Measurements from ENCODE around the gene RAB35. TPM values are rescaled to one million over a fixed set of nuclear protein-coding genes. Genes with fewer than 3 reads are reported as not detected.

The RAB35 gene
- total and polyA plus RNA-seq, 9 of the 15 experiments (the other 6 are each of a cell fraction or from before 2014, with no cell fraction given): 0.65 to 76.3 (median 38.9) TPM

- Histone ChIP-seq H3K4me1 (replicated peaks in 1 of 2; ENCODE audit: control insufficient read depth in 2 of 2, insufficient read depth in 2 of 2, low read length in 2 of 2) (no peaks in the 10 kb centered on the region), H3K27ac (ENCODE audit: extremely low read depth, low read depth, low read length) (no peak overlapping the region), H3K36me3 (ENCODE audit: control insufficient read depth, insufficient read depth, low read length) (peaks cover 93% of the 10 kb centered on the region), H2AFZ (ENCODE audit: low read depth, low read length) (no peak overlapping the region), H3K9me3 (replicated peaks; ENCODE audit: control insufficient read depth, insufficient read depth, low read depth, low read length) (no peaks in the 10 kb centered on the region), H4K20me1 (replicated peaks; ENCODE audit: control insufficient read depth, insufficient read depth, low read length) (peaks cover 12% of the 10 kb centered on the region; the same call in 1 of the 2 replicates), H3K9me1 (ENCODE audit: control insufficient read depth, insufficient read depth, low read length) (no peaks in the 10 kb centered on the region), H3K9ac (ENCODE audit: insufficient read depth in 1 of 2, low read depth in 2 of 2, low read length in 2 of 2) (0 out of 4 replicates have a peak overlapping the region, but pooled peaks of 1 of the 2 experiments have one; percentile 56), H3K27me3 (ENCODE audit: control insufficient read depth in 2 of 2, insufficient read depth in 2 of 2, low read length in 2 of 2) (no peaks in the 10 kb centered on the region), H3K4me3 (no peak overlapping the region), H3K79me2 (ENCODE audit: control insufficient read depth, insufficient read depth, low read length) (no peaks in the 10 kb centered on the region), H3K4me2 (ENCODE audit: insufficient read depth, low read length) (no peak overlapping the region)
- BruUV-seq (replicated peaks): no TSS peak
- CTCF ChIA-PET (ENCODE audit: low intra/inter-chr PET ratio): no interaction called here
- FAIRE-seq: no peak
- POLR2A ChIA-PET: interaction anchor here (1.2 kb wide), 1 partner anchor 37 kb away, joined by 3 read pairs; no protein-coding TSS in a partner anchor
- DNase-seq (ENCODE audit: extremely low read depth in 1 of 4, low spot score in 3 of 4): no peak
- in situ Hi-C loops (cut with MboI): no loop called here
- WGBS (ENCODE audit: insufficient coverage, low coverage, missing lambda C conversion rate): 96% methylated on average over 19 of the region's 22 CpGs
- intact Hi-C loops (cut with micrococcal nuclease): no loop called here
- ATAC-seq: no peak
- TF ChIP-seq POLR2A (conservative IDR thresholded peaks at IDR 0.05) (no peak), ZNF79 (CRISPR knock-in tag; IDR thresholded peaks at IDR 0.05; ENCODE audit: low read depth) (no peak), TCF7 (IDR thresholded peaks at IDR 0.05; ENCODE audit: borderline replicate concordance) (no peak), NR3C1 (CRISPR knock-in tag; IDR thresholded peaks at IDR 0.05) (no peak), PTBP1 (IDR thresholded peaks at IDR 0.05; ENCODE audit: low read depth, low read length) (no peak), ZNF408 (CRISPR knock-in tag; IDR thresholded peaks at IDR 0.05; ENCODE audit: low read depth) (no peak), PHB2 (IDR thresholded peaks at IDR 0.05; ENCODE audit: low read depth) (no peak), XRCC4 (IDR thresholded peaks at IDR 0.05; ENCODE audit: extremely low read depth, insufficient read depth, insufficient read length) (no peak), THAP7 (CRISPR knock-in tag; IDR thresholded peaks at IDR 0.05) (no peak), DMBX1 (CRISPR knock-in tag; IDR thresholded peaks at IDR 0.05; ENCODE audit: borderline replicate concordance) (no peak), POLR2G (IDR thresholded peaks at IDR 0.05; ENCODE audit: low read depth, low read length) (0 out of 2 replicates have a peak, but pooled peaks have one; percentile 27), POLR2AphosphoS5 (IDR thresholded peaks at IDR 0.05; ENCODE audit: control insufficient read depth, insufficient read depth, low read depth, low read length) (0 out of 2 replicates have a peak, but pooled peaks have one; percentile 17), RFX7 (CRISPR knock-in tag; IDR thresholded peaks at IDR 0.05) (no peak), NR1H2 (CRISPR knock-in tag; IDR thresholded peaks at IDR 0.05) (no peak), TRIM28 (IDR thresholded peaks at IDR 0.05) (no peak)
- TF ChIP-seq, protein P1, sequence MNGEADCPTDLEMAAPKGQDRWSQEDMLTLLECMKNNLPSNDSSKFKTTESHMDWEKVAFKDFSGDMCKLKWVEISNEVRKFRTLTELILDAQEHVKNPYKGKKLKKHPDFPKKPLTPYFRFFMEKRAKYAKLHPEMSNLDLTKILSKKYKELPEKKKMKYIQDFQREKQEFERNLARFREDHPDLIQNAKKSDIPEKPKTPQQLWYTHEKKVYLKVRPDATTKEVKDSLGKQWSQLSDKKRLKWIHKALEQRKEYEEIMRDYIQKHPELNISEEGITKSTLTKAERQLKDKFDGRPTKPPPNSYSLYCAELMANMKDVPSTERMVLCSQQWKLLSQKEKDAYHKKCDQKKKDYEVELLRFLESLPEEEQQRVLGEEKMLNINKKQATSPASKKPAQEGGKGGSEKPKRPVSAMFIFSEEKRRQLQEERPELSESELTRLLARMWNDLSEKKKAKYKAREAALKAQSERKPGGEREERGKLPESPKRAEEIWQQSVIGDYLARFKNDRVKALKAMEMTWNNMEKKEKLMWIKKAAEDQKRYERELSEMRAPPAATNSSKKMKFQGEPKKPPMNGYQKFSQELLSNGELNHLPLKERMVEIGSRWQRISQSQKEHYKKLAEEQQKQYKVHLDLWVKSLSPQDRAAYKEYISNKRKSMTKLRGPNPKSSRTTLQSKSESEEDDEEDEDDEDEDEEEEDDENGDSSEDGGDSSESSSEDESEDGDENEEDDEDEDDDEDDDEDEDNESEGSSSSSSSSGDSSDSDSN (IDR thresholded peaks at IDR 0.05; ENCODE audit: borderline replicate concordance in 1 of 2, low read depth in 2 of 2, low read length in 2 of 2): no peak
Measured at GRCh38 chr12:120156315-120157259, 40.0 kb upstream of the RAB35 start.
